ENCODE results near the gene MXD4.
"Not testable (repeated sequence)": the region's sequence is repeated elsewhere in the genome, so short reads cannot be mapped to it uniquely, and the experiment has no call there.

Gene MXD4

GRCh38 chr4:2236944-2237666, 24.8 kb downstream of the MXD4 start:
- no peak for DNase-seq (ENCODE audit: low read depth in 3 of 3, low spot score in 1 of 3)

GRCh38 chr4:2231082-2231481, 30.8 kb downstream of the MXD4 start:
- DNase-seq (ENCODE audit: low read depth in 3 of 3, low spot score in 1 of 3) = no peak

- no peak for DNase-seq (ENCODE audit: low read depth in 3 of 3, low spot score in 1 of 3)
Measured at GRCh38 chr4:2226261-2226660, 35.6 kb downstream of the MXD4 start.

- no peak for DNase-seq (ENCODE audit: low read depth in 3 of 3, low spot score in 1 of 3)
Measured at GRCh38 chr4:2222838-2223237, 39.1 kb downstream of the MXD4 start.

- DNase-seq (ENCODE audit: low read depth in 3 of 3, low spot score in 1 of 3) = not testable (repeated sequence)
Measured at GRCh38 chr4:2221378-2221777, 40.5 kb downstream of the MXD4 start.

- peak; percentile 43 to 71 (median 62) for DNase-seq (ENCODE audit: low read depth in 3 of 3, low spot score in 1 of 3)
Measured at GRCh38 chr4:2220016-2220630, 41.8 kb downstream of the MXD4 start.

GRCh38 chr4:2219233-2219760, 42.6 kb downstream of the MXD4 start:
- no peak for DNase-seq (ENCODE audit: low read depth in 3 of 3, low spot score in 1 of 3)

- DNase-seq (ENCODE audit: low read depth in 3 of 3, low spot score in 1 of 3) = no peak
Measured at GRCh38 chr4:2218436-2218835, 43.5 kb downstream of the MXD4 start.

- no peak for DNase-seq (ENCODE audit: low read depth in 3 of 3, low spot score in 1 of 3)
Measured at GRCh38 chr4:2217726-2218125, 44.2 kb downstream of the MXD4 start.

- no peak for DNase-seq (ENCODE audit: low read depth in 3 of 3, low spot score in 1 of 3)
Measured at GRCh38 chr4:2212831-2213230, 49.1 kb downstream of the MXD4 start.

- not testable (repeated sequence) for DNase-seq (ENCODE audit: low read depth in 3 of 3, low spot score in 1 of 3)
Measured at GRCh38 chr4:2202789-2203188, 59.1 kb downstream of the MXD4 start.

Measured in stimulated activated CD4-positive, alpha-beta T cell treated with anti-CD3 and anti-CD28 coated beads, TNF-alpha, amount 100 ng/mL, for 1 hour (primary cell).